Activated CD8-positive, alpha-beta memory T cell treated with anti-CD3 and anti-CD28 coated beads, Interleukin-2, amount 50 U/mL, for 24 hours (primary cell): ENCODE measurements around the gene AOC2.
"Not testable (repeated sequence)": the region's sequence is repeated elsewhere in the genome, so short reads cannot be mapped to it uniquely, and the experiment has no call there.

Source experiments
- DNase-seq: peaks from one replicate; pipeline ENCODE4 v3.0.0-alpha.2; 2020; ENCODE audit errors: extremely low read depth

Gene AOC2

DNA sequence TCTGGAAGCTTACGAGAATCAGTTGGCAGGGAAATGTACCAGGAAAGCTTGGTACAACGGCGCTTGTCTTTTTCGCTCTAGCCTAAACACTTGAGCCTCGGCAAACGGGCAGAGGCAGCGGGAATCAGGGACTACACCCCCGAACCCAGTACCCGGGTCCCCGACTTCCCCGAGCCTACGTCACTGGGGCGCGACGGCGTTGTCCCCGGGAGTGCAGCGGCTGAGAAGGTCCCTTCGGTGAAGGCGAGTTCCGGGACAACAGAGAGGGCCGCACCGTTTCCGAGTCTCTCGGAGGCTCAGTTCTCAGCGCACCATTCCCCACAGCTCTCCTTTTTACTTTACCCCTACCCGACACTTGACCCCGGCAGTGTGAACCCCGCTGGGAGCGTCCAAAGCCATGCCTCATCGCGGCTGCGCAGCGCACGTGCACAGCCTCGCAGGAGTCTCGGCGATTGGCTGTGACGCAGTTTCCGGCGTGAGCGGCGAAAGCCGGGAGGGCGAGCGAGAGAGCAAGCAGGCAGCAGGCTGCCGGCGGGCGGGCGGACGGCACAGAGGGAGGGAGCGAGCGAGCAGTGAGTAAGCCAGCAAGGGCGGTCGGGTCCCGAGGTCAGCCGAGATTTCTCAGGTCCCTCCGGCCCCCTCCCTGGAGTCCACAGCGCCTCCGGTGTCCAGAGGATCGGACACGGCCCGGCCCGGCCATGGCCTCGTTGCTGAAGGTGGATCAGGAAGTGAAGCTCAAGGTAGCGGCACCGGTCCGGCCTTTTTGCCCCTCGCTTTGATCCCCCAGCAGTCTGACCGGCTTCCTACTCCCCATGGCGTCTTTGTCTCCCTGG is 11.2 kb upstream of the AOC2 start, which contains the start of gene PSME3:
Gene PSME3, plus strand, starts transcription at position 464 of the 833 bp plus-strand sequence. Its CDS starts 235 bp downstream, at position 699.
- peak; percentile 82 for DNase-seq

DNA sequence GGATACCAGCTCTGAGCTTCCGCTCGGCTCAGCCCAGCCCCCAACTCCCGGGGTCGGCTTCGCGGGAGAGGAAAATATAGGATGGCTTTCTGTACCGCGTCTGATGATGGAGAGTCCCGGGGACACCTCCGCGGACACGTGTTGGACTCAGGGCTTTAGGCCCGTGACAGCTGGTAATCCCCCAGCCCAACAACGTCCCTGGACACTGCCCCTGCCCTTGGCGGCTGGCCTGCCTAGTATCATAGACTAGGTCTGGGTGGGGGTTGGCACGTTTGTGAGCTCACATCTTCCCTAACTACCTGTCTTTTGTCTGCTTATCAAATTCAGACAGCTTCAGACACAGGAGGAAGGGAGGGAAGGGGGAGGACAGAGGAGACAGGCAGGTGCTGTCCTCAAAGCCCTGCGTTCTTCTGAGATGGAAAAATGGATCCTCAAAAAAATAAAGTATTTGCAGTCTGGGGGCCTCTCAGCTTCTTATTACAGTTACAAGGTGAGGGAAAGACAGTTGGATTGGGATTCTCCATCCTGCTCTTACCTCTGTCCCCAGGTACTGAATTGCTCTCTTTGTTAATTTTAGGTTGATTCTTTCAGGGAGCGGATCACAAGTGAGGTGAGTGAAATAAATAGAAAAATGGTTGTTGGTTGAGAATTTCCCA is 10.5 kb upstream of the AOC2 start:
- DNase-seq, result no peak

DNA sequence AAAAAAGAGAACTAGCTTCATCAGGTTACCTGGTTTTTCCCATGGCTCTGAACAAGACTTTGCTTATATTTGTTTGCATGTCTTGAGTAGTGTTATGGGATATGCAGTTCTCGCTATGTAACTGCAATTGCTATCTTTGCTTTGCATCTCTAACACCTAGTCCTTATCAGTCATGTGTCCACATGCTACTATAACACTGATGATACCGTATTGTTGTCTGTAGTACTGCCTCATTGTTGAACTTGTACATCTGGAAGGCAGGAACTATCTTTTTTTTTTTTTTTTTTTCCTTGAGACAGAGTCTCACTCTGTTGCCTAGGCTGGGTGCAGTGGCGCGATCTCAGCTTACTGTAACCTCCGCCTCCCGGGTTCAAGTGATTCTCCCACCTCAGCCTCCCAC is 8.6 kb upstream of the AOC2 start:
- DNase-seq, result no peak

DNA sequence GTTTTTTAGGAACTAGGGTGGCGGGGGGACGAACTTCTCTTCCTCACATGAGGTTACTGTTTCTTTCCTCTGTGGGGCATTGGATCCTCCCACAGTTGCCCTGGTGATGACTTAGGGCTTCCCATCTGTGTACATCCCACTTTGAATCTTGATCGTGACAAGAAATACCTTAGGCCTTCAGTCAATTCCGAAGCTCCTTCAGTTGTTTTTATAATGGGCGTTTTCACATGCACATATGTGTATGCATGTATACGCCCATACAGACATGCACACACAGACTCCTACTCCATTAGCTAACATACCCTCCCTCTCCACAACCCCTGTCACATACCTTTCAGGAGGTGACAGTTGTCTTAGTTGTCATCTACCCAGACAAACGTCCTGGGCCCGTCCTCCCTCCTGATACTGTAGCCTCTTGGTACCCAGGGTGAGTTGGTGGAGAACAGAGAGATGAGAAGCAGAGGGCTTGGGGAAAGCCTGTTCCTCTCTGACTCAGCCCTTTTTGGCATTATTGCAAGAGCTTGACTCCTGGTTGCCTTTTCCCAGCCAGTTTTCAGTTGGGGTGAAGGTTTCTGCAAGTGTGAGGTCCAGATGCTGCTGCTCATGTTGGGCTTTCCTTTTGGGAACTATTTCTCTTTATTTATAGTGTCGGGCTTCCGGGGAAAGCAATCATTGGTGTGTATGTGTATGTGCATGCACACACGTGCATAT is 2.2 kb upstream of the AOC2 start:
- DNase-seq, result no peak

DNA sequence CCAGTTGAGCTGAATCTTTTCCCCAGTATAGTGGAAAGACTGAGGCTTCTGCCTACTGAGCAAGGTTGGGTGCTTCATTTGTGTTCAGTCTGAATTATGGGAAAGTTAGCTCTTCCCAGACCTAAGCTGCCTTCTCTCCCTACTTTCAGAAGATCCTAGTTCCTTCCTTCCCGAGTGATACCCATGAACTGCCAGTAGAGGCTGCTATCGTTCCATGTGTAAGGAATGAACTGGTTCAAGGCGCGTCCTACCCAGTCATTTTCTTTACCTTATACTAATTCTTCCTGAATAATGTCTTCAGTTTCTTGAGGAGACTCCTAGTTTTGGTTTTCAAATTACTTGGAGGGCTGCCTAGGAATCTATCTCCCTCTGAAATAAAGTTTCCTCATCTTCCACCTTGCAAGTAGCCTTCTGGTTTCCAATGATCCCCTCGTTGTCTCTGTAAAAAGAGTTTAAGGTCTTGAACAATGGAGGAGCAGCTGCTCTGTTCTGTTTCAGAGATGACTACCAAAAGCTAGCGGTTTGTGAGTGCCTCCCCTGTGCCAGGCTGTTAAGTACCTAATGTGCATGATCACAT is 934 bp upstream of the AOC2 start:
- DNase-seq, result no peak

DNA sequence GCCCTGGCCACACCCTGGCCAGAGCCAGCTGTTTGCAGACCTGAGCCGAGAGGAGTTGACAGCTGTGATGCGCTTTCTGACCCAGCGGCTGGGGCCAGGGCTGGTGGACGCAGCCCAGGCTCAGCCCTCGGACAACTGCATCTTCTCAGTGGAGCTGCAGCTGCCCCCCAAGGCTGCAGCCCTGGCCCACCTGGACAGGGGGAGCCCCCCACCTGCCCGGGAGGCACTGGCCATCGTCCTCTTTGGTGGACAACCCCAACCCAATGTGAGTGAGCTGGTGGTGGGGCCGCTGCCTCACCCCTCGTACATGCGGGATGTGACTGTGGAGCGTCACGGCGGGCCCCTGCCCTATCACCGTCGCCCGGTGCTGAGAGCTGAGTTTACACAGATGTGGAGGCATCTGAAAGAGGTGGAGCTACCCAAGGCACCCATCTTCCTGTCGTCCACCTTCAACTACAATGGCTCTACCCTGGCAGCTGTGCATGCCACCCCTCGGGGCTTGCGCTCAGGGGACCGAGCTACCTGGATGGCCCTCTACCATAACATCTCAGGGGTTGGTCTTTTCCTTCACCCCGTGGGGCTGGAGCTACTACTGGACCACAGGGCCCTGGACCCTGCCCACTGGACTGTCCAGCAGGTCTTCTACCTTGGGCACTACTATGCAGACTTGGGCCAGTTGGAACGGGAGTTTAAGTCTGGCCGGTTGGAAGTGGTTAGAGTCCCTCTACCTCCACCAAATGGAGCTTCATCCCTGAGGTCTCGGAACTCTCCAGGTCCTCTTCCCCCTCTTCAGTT is 578 bp downstream of the AOC2 start:
- DNase-seq, result no peak

DNA sequence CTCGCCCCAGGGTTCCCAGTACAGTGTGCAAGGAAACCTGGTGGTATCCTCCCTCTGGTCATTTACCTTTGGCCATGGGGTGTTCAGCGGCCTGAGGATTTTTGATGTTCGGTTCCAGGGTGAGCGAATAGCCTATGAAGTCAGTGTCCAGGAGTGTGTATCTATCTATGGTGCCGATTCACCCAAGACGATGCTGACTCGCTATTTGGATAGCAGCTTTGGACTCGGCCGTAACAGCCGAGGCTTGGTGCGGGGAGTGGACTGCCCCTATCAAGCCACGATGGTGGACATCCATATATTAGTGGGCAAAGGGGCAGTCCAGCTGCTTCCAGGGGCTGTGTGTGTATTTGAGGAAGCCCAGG is 1.2 kb downstream of the AOC2 start:
- no peak for DNase-seq

DNA sequence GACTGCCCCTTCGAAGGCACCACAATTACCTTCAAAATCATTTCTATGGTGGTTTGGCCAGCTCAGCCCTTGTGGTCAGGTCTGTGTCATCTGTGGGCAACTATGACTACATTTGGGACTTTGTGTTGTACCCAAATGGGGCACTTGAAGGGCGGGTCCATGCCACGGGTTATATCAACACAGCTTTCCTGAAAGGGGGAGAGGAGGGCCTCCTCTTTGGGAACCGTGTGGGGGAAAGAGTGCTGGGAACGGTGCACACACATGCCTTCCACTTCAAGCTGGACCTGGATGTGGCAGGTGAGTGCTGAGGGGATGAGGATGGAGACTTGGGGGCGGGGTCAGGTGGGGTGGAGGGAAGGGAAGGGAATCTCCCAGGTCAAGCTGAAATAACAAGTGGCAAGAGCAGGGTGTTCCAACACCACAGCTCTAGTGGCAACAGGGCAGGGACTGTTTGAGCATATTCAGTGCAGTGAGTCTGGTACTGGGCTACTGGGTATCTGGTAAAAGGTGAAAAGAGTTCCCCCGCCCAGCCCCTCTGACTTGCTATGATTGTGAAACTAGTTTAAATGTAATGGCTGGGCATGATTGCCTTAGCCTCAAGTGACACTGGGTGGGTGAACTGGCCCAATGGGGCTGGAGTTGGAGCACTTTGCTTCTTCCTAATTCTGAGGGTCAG is 1.7 kb downstream of the AOC2 start:
- DNase-seq, result peak; percentile 14

DNA sequence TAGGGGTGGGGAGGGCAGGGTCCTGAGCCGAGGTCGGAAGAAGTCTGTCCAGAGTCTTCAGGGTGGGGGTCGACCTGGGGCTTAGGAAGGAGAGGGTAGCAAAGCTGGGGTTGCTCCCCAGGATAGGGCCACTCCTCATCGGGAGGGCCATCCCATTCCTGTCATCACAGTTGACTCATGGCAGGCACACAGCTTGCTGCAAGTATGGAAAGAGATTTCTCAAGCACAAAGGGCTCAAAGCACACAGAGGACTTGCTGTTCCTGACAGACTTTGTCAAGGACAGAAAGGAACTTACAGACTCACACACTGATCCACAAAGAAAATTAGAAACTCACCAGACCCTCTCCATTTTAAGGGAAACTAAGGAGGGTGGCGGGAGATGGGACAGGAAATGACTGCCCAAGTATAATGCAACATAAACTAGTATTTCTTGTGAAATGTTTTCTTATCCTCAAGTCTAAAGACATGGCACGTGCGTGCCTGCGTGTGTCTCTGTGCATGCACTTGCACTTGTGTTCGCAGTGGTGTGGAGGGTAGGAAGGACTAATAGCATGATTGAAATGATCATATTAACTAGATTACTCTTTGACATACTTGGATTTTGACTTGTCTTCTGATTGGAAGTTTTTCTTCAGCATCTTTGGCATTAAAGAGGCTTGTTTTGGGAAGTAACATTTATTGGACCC is 2.4 kb downstream of the AOC2 start:
- no peak for DNase-seq

DNA sequence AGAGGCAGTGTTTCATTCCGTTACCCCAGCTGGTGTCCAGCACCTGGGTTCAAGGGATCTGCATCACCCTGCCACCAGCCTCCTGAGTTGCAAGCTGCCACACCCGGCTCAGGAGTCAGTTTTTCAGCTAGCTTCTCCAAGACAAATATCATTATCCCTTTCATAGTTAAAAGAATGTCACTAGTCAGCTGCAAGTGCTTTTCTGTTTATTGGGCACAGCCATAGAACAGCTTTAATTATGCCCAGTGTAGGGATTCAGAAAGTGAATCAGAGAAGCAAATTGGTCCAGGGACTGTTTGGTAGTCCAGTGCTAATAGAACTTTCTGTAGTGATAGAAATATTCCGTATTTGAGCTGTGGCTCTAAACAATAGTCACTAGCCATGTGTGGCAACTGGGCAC is 3.7 kb downstream of the AOC2 start:
- no peak for DNase-seq

DNA sequence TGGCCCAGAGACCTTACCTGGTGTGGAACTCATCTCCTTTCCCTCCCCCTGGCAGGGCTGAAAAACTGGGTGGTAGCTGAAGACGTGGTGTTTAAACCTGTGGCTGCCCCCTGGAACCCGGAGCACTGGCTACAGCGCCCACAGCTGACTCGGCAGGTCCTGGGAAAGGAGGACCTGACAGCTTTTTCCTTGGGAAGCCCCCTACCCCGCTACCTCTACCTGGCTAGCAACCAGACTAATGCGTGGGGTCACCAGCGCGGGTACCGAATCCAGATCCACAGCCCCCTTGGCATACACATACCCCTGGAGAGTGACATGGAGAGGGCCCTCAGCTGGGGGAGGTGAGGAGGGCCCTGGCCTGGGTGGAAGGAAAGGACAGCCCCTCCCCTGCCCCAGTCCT is 4.7 kb downstream of the AOC2 start:
- no peak for DNase-seq

DNA sequence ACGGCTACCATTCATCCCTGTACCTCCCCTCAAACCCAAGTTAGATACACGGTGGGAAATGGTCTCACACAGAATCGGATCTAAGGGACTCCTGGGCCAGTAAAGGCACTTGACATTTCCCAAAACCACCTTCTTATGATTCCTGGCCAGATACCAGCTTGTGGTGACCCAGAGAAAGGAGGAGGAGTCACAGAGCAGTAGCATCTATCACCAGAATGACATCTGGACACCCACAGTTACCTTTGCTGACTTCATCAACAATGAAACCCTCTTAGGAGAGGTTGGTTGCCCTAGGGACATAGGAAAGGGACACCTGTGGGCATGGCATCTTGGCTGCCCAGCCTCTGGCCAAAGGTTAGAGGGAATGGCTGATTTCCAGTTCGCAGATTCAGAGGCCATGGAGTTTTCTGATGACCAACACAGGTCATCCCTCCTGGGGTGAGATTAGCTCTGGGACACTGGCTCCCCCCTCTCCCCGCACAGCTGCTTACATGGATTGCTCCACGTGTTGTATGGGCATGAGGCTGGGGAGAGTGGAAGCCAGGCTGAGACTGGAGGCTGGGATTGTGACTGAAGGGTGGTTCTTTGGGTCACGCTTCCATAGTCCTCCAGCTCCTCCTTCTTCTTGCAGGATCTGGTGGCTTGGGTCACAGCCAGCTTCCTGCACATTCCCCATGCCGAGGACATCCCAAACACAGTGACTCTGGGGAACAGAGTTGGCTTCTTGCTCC is 5.2 kb downstream of the AOC2 start:
- DNase-seq, result no peak

DNA sequence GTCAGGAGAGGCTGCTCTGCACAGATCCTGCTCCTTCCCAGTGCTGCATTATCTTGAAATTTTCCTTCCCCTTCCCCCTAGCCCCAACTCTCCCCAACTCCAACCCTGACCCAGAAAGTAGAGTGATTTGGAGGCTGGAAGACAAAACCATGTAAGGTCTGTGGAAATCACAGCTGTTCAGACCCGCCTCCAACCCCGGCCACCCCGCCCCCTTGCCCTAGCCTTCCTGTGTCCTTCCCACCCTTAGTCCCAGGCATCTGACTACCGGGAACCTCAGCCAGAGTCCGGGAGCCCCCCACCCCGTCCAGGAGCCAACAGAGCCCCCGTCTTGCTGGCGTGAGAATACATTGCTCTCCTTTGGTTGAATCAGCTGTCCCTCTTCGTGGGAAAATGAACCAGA is 6.6 kb downstream of the AOC2 start, which contains the start of gene AOC3:
Gene AOC3, plus strand, starts transcription at position 246 of the 400 bp plus-strand sequence. Its CDS starts 145 bp downstream, at position 391.
- no peak for DNase-seq

DNA sequence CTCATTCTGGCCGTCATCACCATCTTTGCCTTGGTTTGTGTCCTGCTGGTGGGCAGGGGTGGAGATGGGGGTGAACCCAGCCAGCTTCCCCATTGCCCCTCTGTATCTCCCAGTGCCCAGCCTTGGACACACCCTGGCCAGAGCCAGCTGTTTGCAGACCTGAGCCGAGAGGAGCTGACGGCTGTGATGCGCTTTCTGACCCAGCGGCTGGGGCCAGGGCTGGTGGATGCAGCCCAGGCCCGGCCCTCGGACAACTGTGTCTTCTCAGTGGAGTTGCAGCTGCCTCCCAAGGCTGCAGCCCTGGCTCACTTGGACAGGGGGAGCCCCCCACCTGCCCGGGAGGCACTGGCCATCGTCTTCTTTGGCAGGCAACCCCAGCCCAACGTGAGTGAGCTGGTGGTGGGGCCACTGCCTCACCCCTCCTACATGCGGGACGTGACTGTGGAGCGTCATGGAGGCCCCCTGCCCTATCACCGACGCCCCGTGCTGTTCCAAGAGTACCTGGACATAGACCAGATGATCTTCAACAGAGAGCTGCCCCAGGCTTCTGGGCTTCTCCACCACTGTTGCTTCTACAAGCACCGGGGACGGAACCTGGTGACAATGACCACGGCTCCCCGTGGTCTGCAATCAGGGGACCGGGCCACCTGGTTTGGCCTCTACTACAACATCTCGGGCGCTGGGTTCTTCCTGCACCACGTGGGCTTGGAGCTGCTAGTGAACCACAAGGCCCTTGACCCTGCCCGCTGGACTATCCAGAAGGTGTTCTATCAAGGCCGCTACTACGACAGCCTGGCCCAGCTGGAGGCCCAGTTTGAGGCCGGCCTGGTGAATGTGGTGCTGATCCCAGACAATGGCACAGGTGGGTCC is 7.2 kb downstream of the AOC2 start:
- not testable (repeated sequence) for DNase-seq

DNA sequence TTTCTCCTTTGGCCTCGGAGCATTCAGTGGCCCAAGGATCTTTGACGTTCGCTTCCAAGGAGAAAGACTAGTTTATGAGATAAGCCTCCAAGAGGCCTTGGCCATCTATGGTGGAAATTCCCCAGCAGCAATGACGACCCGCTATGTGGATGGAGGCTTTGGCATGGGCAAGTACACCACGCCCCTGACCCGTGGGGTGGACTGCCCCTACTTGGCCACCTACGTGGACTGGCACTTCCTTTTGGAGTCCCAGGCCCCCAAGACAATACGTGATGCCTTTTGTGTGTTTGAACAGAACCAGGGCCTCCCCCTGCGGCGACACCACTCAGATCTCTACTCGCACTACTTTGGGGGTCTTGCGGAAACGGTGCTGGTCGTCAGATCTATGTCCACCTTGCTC is 8.0 kb downstream of the AOC2 start:
- DNase-seq, result no peak

DNA sequence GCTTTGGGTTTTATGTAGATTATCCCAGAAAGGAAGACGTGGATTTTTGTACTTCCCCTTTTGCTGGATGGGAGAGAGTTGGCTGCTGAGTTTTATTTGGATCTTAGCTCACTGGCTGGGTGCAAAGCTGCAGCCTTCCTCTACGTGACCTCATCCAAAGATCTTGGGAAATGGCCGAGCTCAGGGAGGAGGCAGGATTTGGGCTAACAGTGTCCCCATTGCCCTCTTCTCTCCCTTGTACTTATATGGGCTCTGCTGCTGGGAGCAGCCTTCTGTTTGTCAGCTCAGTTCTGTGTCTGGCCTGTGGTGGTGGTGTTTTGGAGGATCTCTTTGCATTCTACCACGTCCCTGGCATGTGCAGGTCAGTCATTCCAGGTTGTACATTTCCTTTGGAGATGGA is 8.6 kb downstream of the AOC2 start:
- no peak for DNase-seq

DNA sequence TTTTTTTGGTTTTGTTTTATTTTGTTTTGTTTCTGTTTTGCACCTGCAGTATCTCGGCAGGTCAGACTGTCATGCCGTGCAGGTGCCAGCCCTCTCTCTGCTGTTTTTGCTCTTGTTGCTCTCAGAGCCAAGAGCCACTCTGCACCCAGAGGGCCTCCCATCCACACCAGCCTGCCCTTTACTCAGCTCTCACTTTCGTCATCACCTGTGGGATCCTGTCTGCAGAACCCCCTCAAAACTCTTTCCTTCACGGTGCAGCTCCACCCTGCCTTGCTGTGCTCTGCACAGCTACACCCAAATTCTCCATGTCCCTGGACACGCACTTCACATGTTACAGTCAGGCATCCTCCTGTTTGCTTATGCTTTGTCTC is 9.2 kb downstream of the AOC2 start:
- DNase-seq, result no peak

DNA sequence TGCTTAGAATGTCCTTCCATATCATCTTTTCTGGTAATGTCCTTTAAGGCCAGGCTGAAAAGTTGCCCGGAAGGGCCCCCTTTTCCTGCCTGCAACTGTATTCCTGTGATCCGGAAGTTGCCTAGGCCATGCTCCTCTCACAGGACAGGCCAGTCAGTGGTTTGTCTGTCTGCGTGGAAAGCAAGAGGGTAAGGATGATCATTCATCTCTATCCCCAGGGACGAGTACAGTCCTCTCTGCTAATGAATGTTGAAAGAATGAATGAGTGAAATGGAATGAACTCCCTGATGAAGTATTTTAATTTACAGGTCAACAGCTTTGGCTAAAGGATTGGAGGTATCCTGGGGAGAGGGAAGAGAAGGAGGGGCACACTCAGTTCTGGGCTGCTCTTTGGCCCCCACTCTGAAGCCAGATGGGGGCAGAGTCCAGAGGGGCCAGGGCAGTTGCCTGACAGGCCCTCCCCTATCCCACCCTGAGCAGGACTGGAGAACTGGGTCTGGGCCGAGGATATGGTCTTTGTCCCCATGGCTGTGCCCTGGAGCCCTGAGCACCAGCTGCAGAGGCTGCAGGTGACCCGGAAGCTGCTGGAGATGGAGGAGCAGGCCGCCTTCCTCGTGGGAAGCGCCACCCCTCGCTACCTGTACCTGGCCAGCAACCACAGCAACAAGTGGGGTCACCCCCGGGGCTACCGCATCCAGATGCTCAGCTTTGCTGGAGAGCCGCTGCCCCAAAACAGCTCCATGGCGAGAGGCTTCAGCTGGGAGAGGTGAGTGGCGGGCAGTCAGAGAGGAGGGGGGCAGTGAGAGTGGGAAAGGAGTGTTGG is 9.8 kb downstream of the AOC2 start:
- DNase-seq, result no peak
